T-helper 17 cell (primary cell): ENCODE results near the gene CENPA. TPM values are rescaled to one million over a fixed set of nuclear protein-coding genes. Genes with fewer than 3 reads are reported as not detected.
A peak's percentile ranks its signal among the peaks of the same experiment; 100 is the strongest.
"Not testable (repeated sequence)": the region's sequence is repeated elsewhere in the genome, so short reads cannot be mapped to it uniquely, and the experiment has no call there.

Source experiments
- ATAC-seq: fragments of 150-1000 bp; cut with Tn5 transposase; 2 replicates; pipeline ENCODE4 v1.10.0; 2021; ENCODE audit warnings: mild to moderate bottlenecking, moderate library complexity
- DNase-seq, 3 donors: peaks; one replicate each; pipeline versions ENCODE4 v3.0.0 to v3.0.0-alpha.2; 2020 to 2021
- H3K9me3 ChIP-seq: one replicate; pipeline ENCODE4 v1.7.0; 2013; ENCODE audit warnings: low read length, mild to moderate bottlenecking; ENCODE audit not compliant: control insufficient read depth, poor library complexity, severe bottlenecking
- H3K27ac Mint-ChIP-seq: one replicate; pipeline ENCODE4 v1.8.0; 2022; ENCODE audit warnings: mild to moderate bottlenecking, moderate library complexity, mixed read lengths
- H3K27me3 Mint-ChIP-seq: one replicate; pipeline ENCODE4 v1.8.0; 2022; ENCODE audit warnings: mixed read lengths
- H3K36me3 Mint-ChIP-seq: one replicate; pipeline ENCODE4 v1.8.0; 2022; ENCODE audit warnings: low read depth, mixed read lengths
- H3K4me1 Mint-ChIP-seq: one replicate; pipeline ENCODE4 v1.8.0; 2022; ENCODE audit warnings: mild to moderate bottlenecking, mixed read lengths
- H3K4me3 Mint-ChIP-seq: one replicate; pipeline ENCODE4 v1.8.0; 2022; ENCODE audit warnings: mild to moderate bottlenecking, moderate library complexity, mixed read lengths
- total RNA-seq, 4 donors: library from RNA in 2 of 4; stranded (reverse) in 2 of 4; gene quantifications; one replicate each; pipeline ENCODE4 v1.2.3 and lab custom pipeline; 2022 to 2026

Gene CENPA
- total RNA-seq, 2 donors from 2014 or later, result 0.50 to 0.52 TPM

GRCh38 chr2:26784570-26785234 lies 1.2 kb upstream of the CENPA start:
- Mint-ChIP-seq H3K4me3 (peak overlapping the region; percentile 19), H3K4me1 (peaks cover 15% of the 10 kb centered on the region), H3K36me3 (no peaks in the 10 kb centered on the region), H3K27me3 (peaks cover 16% of the 10 kb centered on the region), H3K27ac (peak overlapping the region; percentile 87)
- DNase-seq (no peak), ATAC-seq (no peak)
- no peaks in the 10 kb centered on the region for H3K9me3 ChIP-seq

GRCh38 chr2:26786207-26787028 lies 562 bp downstream of the CENPA start:
- peaks cover 16% of the 10 kb centered on the region for H3K27me3 Mint-ChIP-seq
- peaks cover 15% of the 10 kb centered on the region for H3K4me1 Mint-ChIP-seq
- peak overlapping the region; percentile 89 for H3K4me3 Mint-ChIP-seq
- H3K9me3 ChIP-seq, result no peaks in the 10 kb centered on the region
- DNase-seq (no peak), ATAC-seq (no peak)
- H3K27ac Mint-ChIP-seq, result no peak overlapping the region
- no peaks in the 10 kb centered on the region for H3K36me3 Mint-ChIP-seq

- ATAC-seq (no peak), DNase-seq (no peak)
- H3K9me3 ChIP-seq, result peaks cover 2% of the 10 kb centered on the region
- H3K36me3 Mint-ChIP-seq, result no peaks in the 10 kb centered on the region
- no peak overlapping the region for H3K27ac Mint-ChIP-seq
- no peak overlapping the region for H3K4me3 Mint-ChIP-seq
- H3K27me3 Mint-ChIP-seq, result peaks cover 11% of the 10 kb centered on the region
- H3K4me1 Mint-ChIP-seq, result peaks cover 5% of the 10 kb centered on the region
Observed at GRCh38 chr2:26792720-26793119, 6.9 kb downstream of the CENPA start.

- H3K9me3 ChIP-seq, result peaks cover 2% of the 10 kb centered on the region
- Mint-ChIP-seq H3K36me3 (no peaks in the 10 kb centered on the region), H3K27ac (no peak overlapping the region), H3K4me1 (peaks cover 5% of the 10 kb centered on the region), H3K4me3 (no peak overlapping the region), H3K27me3 (peaks cover 11% of the 10 kb centered on the region)
- DNase-seq, result no peak
- ATAC-seq, result no peak
Observed at GRCh38 chr2:26793518-26793917, 7.7 kb downstream of the CENPA start.

GRCh38 chr2:26795135-26795534 lies 9.3 kb downstream of the CENPA start:
- not testable (repeated sequence) for H3K4me3 Mint-ChIP-seq, H3K36me3 Mint-ChIP-seq, H3K4me1 Mint-ChIP-seq, H3K27ac Mint-ChIP-seq, DNase-seq, H3K27me3 Mint-ChIP-seq, H3K9me3 ChIP-seq, ATAC-seq

- Mint-ChIP-seq H3K4me3 (no peak overlapping the region), H3K27me3 (no peaks in the 10 kb centered on the region), H3K36me3 (no peaks in the 10 kb centered on the region), H3K4me1 (peaks cover 4% of the 10 kb centered on the region), H3K27ac (peak overlapping the region; percentile 41)
- DNase-seq, result no peak
- no peaks in the 10 kb centered on the region for H3K9me3 ChIP-seq
- no peak for ATAC-seq
Observed at GRCh38 chr2:26801328-26801727, 15.5 kb downstream of the CENPA start.

GRCh38 chr2:26801796-26802195 lies 15.9 kb downstream of the CENPA start:
- H3K36me3 Mint-ChIP-seq, result no peaks in the 10 kb centered on the region
- no peaks in the 10 kb centered on the region for H3K9me3 ChIP-seq
- H3K27ac Mint-ChIP-seq, result peak overlapping the region; percentile 41
- ATAC-seq (no peak), DNase-seq (no peak)
- H3K4me1 Mint-ChIP-seq, result peaks cover 4% of the 10 kb centered on the region
- H3K27me3 Mint-ChIP-seq, result no peaks in the 10 kb centered on the region
- no peak overlapping the region for H3K4me3 Mint-ChIP-seq

GRCh38 chr2:26805241-26805676 lies 19.4 kb downstream of the CENPA start:
- H3K36me3 Mint-ChIP-seq, result no peaks in the 10 kb centered on the region
- no peaks in the 10 kb centered on the region for H3K9me3 ChIP-seq
- H3K4me3 Mint-ChIP-seq, result no peak overlapping the region
- H3K27me3 Mint-ChIP-seq, result no peaks in the 10 kb centered on the region
- DNase-seq, result no peak
- H3K27ac Mint-ChIP-seq, result no peak overlapping the region
- ATAC-seq, result no peak
- peaks cover 9% of the 10 kb centered on the region for H3K4me1 Mint-ChIP-seq

- no peaks in the 10 kb centered on the region for H3K9me3 ChIP-seq
- Mint-ChIP-seq H3K36me3 (no peaks in the 10 kb centered on the region), H3K27ac (no peak overlapping the region), H3K27me3 (peaks cover 7% of the 10 kb centered on the region), H3K4me1 (peaks cover 11% of the 10 kb centered on the region), H3K4me3 (no peak overlapping the region)
- DNase-seq (no peak), ATAC-seq (no peak)
Observed at GRCh38 chr2:26807788-26808460, 22.1 kb downstream of the CENPA start.

GRCh38 chr2:26809211-26809610 lies 23.4 kb downstream of the CENPA start:
- H3K9me3 ChIP-seq, result no peaks in the 10 kb centered on the region
- Mint-ChIP-seq H3K27ac (no peak overlapping the region), H3K27me3 (peaks cover 15% of the 10 kb centered on the region), H3K36me3 (peaks cover 2% of the 10 kb centered on the region), H3K4me3 (no peak overlapping the region), H3K4me1 (peaks cover 15% of the 10 kb centered on the region)
- ATAC-seq (no peak), DNase-seq (no peak)

GRCh38 chr2:26809876-26810577 lies 24.2 kb downstream of the CENPA start:
- no peak for DNase-seq
- peak overlapping the region; percentile 25 for H3K4me3 Mint-ChIP-seq
- no peaks in the 10 kb centered on the region for H3K9me3 ChIP-seq
- peaks cover 15% of the 10 kb centered on the region for H3K4me1 Mint-ChIP-seq
- H3K27ac Mint-ChIP-seq, result no peak overlapping the region
- H3K27me3 Mint-ChIP-seq, result peaks cover 18% of the 10 kb centered on the region
- peaks cover 2% of the 10 kb centered on the region for H3K36me3 Mint-ChIP-seq
- peak; percentile 28 for ATAC-seq

- Mint-ChIP-seq H3K27ac (no peak overlapping the region), H3K36me3 (peaks cover 2% of the 10 kb centered on the region), H3K4me1 (peaks cover 18% of the 10 kb centered on the region), H3K4me3 (no peak overlapping the region), H3K27me3 (peaks cover 25% of the 10 kb centered on the region)
- ATAC-seq (no peak), DNase-seq (no peak)
- H3K9me3 ChIP-seq, result no peaks in the 10 kb centered on the region
Observed at GRCh38 chr2:26811261-26811660, 25.4 kb downstream of the CENPA start.
